Fibroblast of skin of right biceps (primary cell): ENCODE measurements around the gene LITAF.

Experiments
- DNase-seq: peaks from one replicate; pipeline ENCODE4 v3.0.0-alpha.2; 2013

The LITAF gene

GRCh38 chr16:11586856-11587642 lies at the start of gene LITAF:
Gene LITAF (minus strand): TSS chr16:11586919. CDS start chr16:11556730, 30,189 bp downstream.
- DNase-seq = peak; percentile 58

- DNase-seq = no peak
Observed at GRCh38 chr16:11636172-11636721, 49.5 kb upstream of the LITAF start.

GRCh38 chr16:11635679-11636171 lies 49.0 kb upstream of the LITAF start:
- no peak for DNase-seq

- DNase-seq = no peak
Observed at GRCh38 chr16:11635113-11635652, 48.5 kb upstream of the LITAF start.

GRCh38 chr16:11634312-11634711 lies 47.6 kb upstream of the LITAF start:
- DNase-seq = no peak

GRCh38 chr16:11633113-11633512 lies 46.4 kb upstream of the LITAF start:
- no peak for DNase-seq

GRCh38 chr16:11632455-11632939 lies 45.8 kb upstream of the LITAF start:
- DNase-seq = peak; percentile 65

GRCh38 chr16:11631214-11631613 lies 44.5 kb upstream of the LITAF start:
- DNase-seq = no peak

GRCh38 chr16:11630768-11631056 lies 44.0 kb upstream of the LITAF start:
- DNase-seq = no peak

GRCh38 chr16:11630046-11630767 lies 43.5 kb upstream of the LITAF start:
- DNase-seq = no peak

GRCh38 chr16:11629071-11630030 lies 42.6 kb upstream of the LITAF start:
- DNase-seq = no peak

- DNase-seq = peak; percentile 78
Observed at GRCh38 chr16:11627822-11628457, 41.2 kb upstream of the LITAF start.

GRCh38 chr16:11627292-11627663 lies 40.6 kb upstream of the LITAF start:
- DNase-seq = no peak

GRCh38 chr16:11626657-11627291 lies 40.1 kb upstream of the LITAF start:
- no peak for DNase-seq

GRCh38 chr16:11625769-11626168 lies 39.0 kb upstream of the LITAF start:
- DNase-seq = no peak

- DNase-seq = no peak
Observed at GRCh38 chr16:11624636-11625607, 38.2 kb upstream of the LITAF start.

GRCh38 chr16:11624205-11624604 lies 37.5 kb upstream of the LITAF start:
- no peak for DNase-seq

GRCh38 chr16:11621920-11622651 lies 35.4 kb upstream of the LITAF start:
- DNase-seq = no peak

- DNase-seq = no peak
Observed at GRCh38 chr16:11621539-11621919, 34.8 kb upstream of the LITAF start.
